HepG2 (cell line): ENCODE measurements around the gene LDLRAD3. TPM values are rescaled to one million over a fixed set of nuclear protein-coding genes. Genes with fewer than 3 reads are reported as not detected.

ENCODE experiments used
- ATAC-seq: fragments of 200-7000 bp; cut with Tn5 transposase; 3 replicates; pipeline ENCODE4 v1.9.1; 2020; ENCODE audit warnings: mild to moderate bottlenecking, moderate library complexity
- BruUV-seq: library from RNA; stranded (reverse); fragments of 400-500 nt; replicated peaks from 2 replicates; lab custom pipeline; 2021; lab: Mats Ljungman, UMichigan
- CTCF ChIA-PET: fragments of 300-600 bp; formaldehyde crosslinking; extraction: SDS; loops from one replicate; lab custom pipeline; 2021; ENCODE audit warnings: low total read pairs, inconsistent platforms, low intra/inter-chr PET ratio; lab: Yijun Ruan, JAX
- POLR2A ChIA-PET: fragments of 350-600 bp; sonication (Branson Sonifier 250); formaldehyde crosslinking; loops from one replicate; lab custom pipeline; 2020; ENCODE audit warnings: antibody characterized with exemption, inconsistent platforms; lab: Yijun Ruan, JAX
- DNase-seq: peaks from one replicate; pipeline ENCODE4 v3.0.0-alpha.2; 2015; ENCODE audit warnings: low spot score
- FAIRE-seq: peaks from 3 replicates; lab custom pipeline; 2011; peaks lifted over from hg19 to GRCh38; lab: Jason Lieb, UNC
- H2AFZ ChIP-seq: one replicate; pipeline ENCODE4 v1.6.1; 2011; ENCODE audit warnings: low read length, inconsistent platforms
- H3K27ac ChIP-seq: fragments of 300-600 bp; 3 replicates; pipeline ENCODE4 v1.8.0; 2011; ENCODE audit warnings: mixed run types, mild to moderate bottlenecking, mixed read lengths, low read length, inconsistent platforms; ENCODE audit not compliant: insufficient read depth; ENCODE audit errors: extremely low read length
- H3K27me3 ChIP-seq, 2 experiments: fragments of 200-600 bp in 1 of 2; 2 replicates in 1 of 2; 3 replicates in 1 of 2; pipeline versions ENCODE4 v1.6.0 to v1.8.0; 2011; ENCODE audit warnings: low read length in 2 of 2, mild to moderate bottlenecking in 2 of 2, moderate library complexity in 2 of 2, inconsistent platforms in 1 of 2; ENCODE audit not compliant: insufficient read depth in 2 of 2, control insufficient read depth in 1 of 2
- H3K36me3 ChIP-seq, 2 experiments: fragments of 200-600 bp in 1 of 2; replicated peaks in 1 of 2; 2 replicates in 1 of 2; 3 replicates in 1 of 2; pipeline versions ENCODE4 v1.5.1 to v1.8.0; 2011; ENCODE audit warnings: low read length in 2 of 2, inconsistent platforms in 1 of 2; ENCODE audit not compliant: insufficient read depth in 2 of 2, control insufficient read depth in 1 of 2
- H3K4me1 ChIP-seq: 2 replicates; pipeline ENCODE4 v1.5.1; 2012; ENCODE audit warnings: low read length, inconsistent platforms; ENCODE audit not compliant: insufficient read depth
- H3K4me2 ChIP-seq: 2 replicates; pipeline ENCODE4 v1.6.0; 2011; ENCODE audit warnings: low read depth, low read length, inconsistent platforms
- H3K4me3 ChIP-seq, 3 experiments: fragments of 200-600 bp in 1 of 3; sonication (generic), shearing (Covaris generic) in 1 of 3; replicated peaks in 1 of 3; 2 replicates each; pipeline ENCODE4 v1.5.1; 2011 to 2016; ENCODE audit warnings: low read length in 3 of 3, inconsistent platforms in 2 of 3, low read depth in 2 of 3, mild to moderate bottlenecking in 2 of 3, control low read depth in 1 of 3, mixed read lengths in 1 of 3; ENCODE audit not compliant: insufficient read depth in 1 of 3
- H3K79me2 ChIP-seq: one replicate; pipeline ENCODE4 v1.6.1; 2011; ENCODE audit warnings: low read length, inconsistent platforms; ENCODE audit not compliant: insufficient read depth
- H3K9ac ChIP-seq: 2 replicates; pipeline ENCODE4 v1.6.0; 2011; ENCODE audit warnings: mild to moderate bottlenecking, low read depth, low read length, inconsistent platforms; ENCODE audit not compliant: insufficient read depth
- H3K9me3 ChIP-seq: 2 replicates; pipeline ENCODE4 v1.5.1; 2012; ENCODE audit warnings: mild to moderate bottlenecking, low read length
- H4K20me1 ChIP-seq: 2 replicates; pipeline ENCODE4 v1.6.0; 2011; ENCODE audit warnings: inconsistent platforms, mild to moderate bottlenecking, low read length, moderate library complexity; ENCODE audit not compliant: insufficient read depth
- ATF4 ChIP-seq, 2 experiments: fragments of 450-650 bp in 1 of 2; sonication (generic) in 1 of 2; formaldehyde crosslinking; IDR thresholded peaks; 2 replicates each; pipeline versions ENCODE4 v1.5.0 to v1.8.0; 2020 to 2022; ENCODE audit warnings: mild to moderate bottlenecking in 1 of 2, missing genetic modification reagents in 1 of 2
- ATF7 ChIP-seq, 2 experiments: fragments of 450-650 bp in 1 of 2; sonication (generic) in 1 of 2; formaldehyde crosslinking in 1 of 2; IDR thresholded peaks; 2 replicates each; pipeline versions ENCODE4 v1.4.0 to v1.6.1; 2016 to 2020; ENCODE audit warnings: antibody characterized with exemption in 1 of 2, mild to moderate bottlenecking in 1 of 2, missing genetic modification reagents in 1 of 2
- BRF2 ChIP-seq: sonication (generic); formaldehyde crosslinking; IDR thresholded peaks from 2 replicates; pipeline ENCODE4 v1.8.1; 2022; ENCODE audit warnings: mild to moderate bottlenecking, missing genetic modification reagents
- CEBPB ChIP-seq: IDR thresholded peaks from 2 replicates; pipeline ENCODE4 v1.6.1; 2011; ENCODE audit warnings: low read depth, low read length, improper control_type of control experiment, borderline replicate concordance
- ZNF318 ChIP-seq: sonication (generic); formaldehyde crosslinking; IDR thresholded peaks from 2 replicates; pipeline ENCODE4 v1.4.0; 2020; ENCODE audit warnings: mild to moderate bottlenecking, missing genetic modification reagents
- ZNF629 ChIP-seq: sonication (generic); formaldehyde crosslinking; conservative IDR thresholded peaks from 2 replicates; pipeline ENCODE4 v1.5.0; 2020; ENCODE audit warnings: missing genetic modification reagents
- WGBS: methylation state at CpG from one replicate; pipeline ENCODE4 v1.1.6; 2017; ENCODE audit warnings: low lambda C conversion rate; 5-methylcytosine and 5-hydroxymethylcytosine counted together
- in situ Hi-C: cut with HindIII; loops from 2 replicates; pipeline ENCODE4 v1.10.0; 2017; ENCODE audit warnings: low pct_unique_long_range_greater_than_20kb; ENCODE audit not compliant: extremely low pct_ligation_motif_present
- intact Hi-C: fragments of 100-400 bp; cut with micrococcal nuclease; formaldehyde crosslinking; loops from one replicate; pipeline ENCODE4 v1.10.0; 2022; ENCODE audit not compliant: unreplicated experiment
- polyA plus RNA-seq, 8 experiments: library from polyadenylated mRNA; depleted of rRNA in 3 of 8; stranded (reverse) in 7 of 8; unstranded in 1 of 8; fragments of >200 nt; fragmentation: Illumina TruSeq in 4 of 8; extraction: Trizol in 4 of 8; gene quantifications; 2 replicates each; pipeline versions ENCODE4 v1.2.1 to v1.2.3, GENCODE V29; 2011 to 2016; ENCODE audit warnings: low read depth in 4 of 8, missing spikeins in 1 of 8, mixed read lengths in 1 of 8; ENCODE audit not compliant: insufficient read depth in 1 of 8
- total RNA-seq, 5 experiments: library from RNA; depleted of rRNA; stranded (reverse); fragments of >200 nt; fragmentation: Illumina TruSeq; extraction: Trizol; gene quantifications; 2 replicates each; pipeline ENCODE4 v1.2.3, GENCODE V29; 2016; ENCODE audit warnings: low read depth in 1 of 5

LDLRAD3 gene
- total and polyA plus RNA-seq, 2 of the 13 experiments (the other 11 are each of a cell fraction or from before 2014, with no cell fraction given): 0.50 to 0.60 TPM

GRCh38 chr11:36247493-36247892 is 303.6 kb downstream of the LDLRAD3 start:
- TF ChIP-seq CEBPB (peak; percentile 48; the same call in 1 of the 2 replicates), ZNF318 (CRISPR knock-in tag) (no peak), BRF2 (CRISPR knock-in tag) (no peak), ZNF629 (no peak), ATF7 (IDR thresholded peaks at IDR 0.05) (peak; percentile 26; the same call in 1 of the 2 replicates), ATF7 (CRISPR knock-in tag; IDR thresholded peaks at IDR 0.05) (no peak), ATF4 (CRISPR knock-in tag; IDR thresholded peaks at IDR 0.05) (peak in 1 of 2 experiments; percentile 53; a peak in 1 of 4 replicates)

More at GRCh38 chr11:36247493-36247892, 303.6 kb downstream of the LDLRAD3 start:
- H3K36me3 ChIP-seq: no peaks in the 10 kb centered on the region
- no peaks in the 10 kb centered on the region for H3K9me3 ChIP-seq
- H3K27ac ChIP-seq: no peak overlapping the region
- no peaks in the 10 kb centered on the region for H3K79me2 ChIP-seq
- intact Hi-C loops: no loop called here
- 0% methylated on average over 3 of the region's 3 CpGs for WGBS
- H2AFZ ChIP-seq: no peak overlapping the region
- H3K4me3 ChIP-seq: no peak overlapping the region
- DNase-seq (no peak), ATAC-seq (no peak), FAIRE-seq (no peak)
- no peak overlapping the region for H3K9ac ChIP-seq
- ChIA-PET POLR2A (no interaction called here), CTCF (no interaction called here)
- H3K27me3 ChIP-seq: 0 out of 5 replicates have a peak, but pooled peaks cover 0 to 4% of the 10 kb centered on the region in 2 experiments
- in situ Hi-C loops: no loop called here
- H4K20me1 ChIP-seq: no peaks in the 10 kb centered on the region
- H3K4me1 ChIP-seq: no peaks in the 10 kb centered on the region
- BruUV-seq: no TSS peak
- no peak overlapping the region for H3K4me2 ChIP-seq
